NCI-H1105 treated with DMSO at 0.1 percent for 48 hours (cell line): Measurements from ENCODE around the gene KIF3A.

Experiments
- DNase-seq: peaks from one replicate; lab custom pipeline; 2025; lab: John Stamatoyannopoulos, UW

The KIF3A gene

DNA sequence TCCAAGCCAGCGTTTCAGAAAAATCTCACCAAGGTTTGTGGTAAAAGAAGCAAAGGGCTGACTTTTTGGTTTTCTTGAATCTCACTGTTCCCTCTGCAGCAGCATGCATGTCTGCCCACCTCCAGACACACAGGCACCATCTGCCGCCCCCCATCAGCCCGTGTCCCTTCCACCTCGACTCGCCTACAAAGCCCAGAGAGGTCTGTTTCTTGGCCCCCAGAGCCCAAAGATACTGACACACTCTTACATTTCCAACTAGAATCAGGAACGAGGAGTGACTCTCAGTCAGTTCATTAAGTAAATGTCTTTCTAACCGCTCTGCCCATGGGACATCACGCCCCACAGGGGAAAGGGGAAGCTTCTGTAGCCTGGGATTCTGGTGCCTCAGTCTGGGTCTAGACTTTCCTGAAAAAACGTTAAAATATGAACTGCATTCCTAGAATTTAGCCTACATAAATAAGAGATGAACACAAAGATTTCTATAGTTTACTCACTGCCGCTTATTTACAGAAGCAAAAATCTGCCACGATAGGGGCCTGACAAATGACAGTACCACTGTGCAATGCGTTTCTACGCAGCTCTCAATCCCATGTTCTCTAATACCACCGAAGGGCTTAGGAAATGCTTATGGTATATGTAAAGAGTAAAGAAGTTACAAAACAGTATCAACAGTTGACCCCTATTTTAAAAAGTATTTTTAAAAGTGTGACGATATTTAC lies 59.5 kb downstream of the KIF3A start:
- no peak for DNase-seq

DNA sequence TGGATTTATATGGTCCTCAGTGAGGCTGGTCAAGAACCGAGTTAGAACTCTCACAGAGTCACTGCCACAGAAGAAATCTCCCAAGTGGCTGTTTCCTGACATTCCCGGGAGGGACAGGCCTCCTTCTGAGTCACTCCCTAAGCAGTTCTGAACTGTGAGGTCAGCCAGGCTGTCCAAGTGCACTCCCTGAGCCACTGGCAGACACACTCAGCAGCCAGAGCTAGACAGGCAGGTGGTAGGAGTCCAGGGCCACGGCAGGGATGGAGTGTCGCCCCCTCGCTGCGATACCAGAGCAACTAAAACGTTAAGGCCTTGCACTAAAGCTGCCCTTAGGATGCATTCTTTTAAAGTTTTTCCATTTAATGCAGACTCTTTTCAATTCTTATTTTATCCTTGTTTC lies 60.2 kb downstream of the KIF3A start:
- DNase-seq = no peak

DNA sequence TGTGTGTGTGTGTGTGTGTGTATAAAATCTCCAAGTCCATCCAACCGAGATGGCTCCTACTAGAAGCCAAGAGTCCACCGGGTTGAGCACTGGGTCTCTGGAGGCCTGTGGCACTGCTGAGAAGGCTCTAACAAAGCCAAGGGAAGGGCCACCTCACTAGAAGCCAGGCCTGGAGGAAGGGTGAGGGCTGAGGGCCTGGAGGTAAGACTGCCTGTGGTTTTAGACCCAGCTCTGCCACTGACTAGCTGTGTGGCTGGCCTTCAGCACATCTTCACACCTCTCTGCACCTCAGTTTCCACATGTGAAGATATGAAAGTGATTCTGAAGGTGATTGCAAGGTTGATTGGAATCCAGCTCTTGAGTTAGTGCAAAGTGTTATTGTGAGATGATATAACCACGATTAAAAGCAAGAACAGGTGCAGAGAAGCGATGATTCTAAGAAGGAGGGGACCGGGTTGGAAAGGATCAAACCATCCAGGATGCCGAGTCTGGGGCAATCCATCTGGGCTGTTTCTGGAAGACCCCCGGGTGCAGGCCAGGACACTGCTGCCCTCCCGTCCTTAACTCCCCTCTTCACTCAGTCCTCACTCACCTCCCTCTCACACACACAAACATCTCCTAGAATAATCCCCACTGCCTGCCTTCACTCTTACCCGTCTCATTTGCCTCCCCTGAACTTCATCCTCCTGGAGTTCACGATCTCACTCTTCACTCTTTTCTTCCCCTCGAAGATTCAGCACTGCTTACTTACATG lies 61.2 kb downstream of the KIF3A start:
- DNase-seq = no peak

- no peak for DNase-seq
Measured at GRCh38 chr5:132674671-132675506, 62.5 kb downstream of the KIF3A start.

- no peak for DNase-seq
Measured at GRCh38 chr5:132673939-132674630, 63.3 kb downstream of the KIF3A start, which contains the start of gene IL4. IL4 (plus strand) TSS chr5:132673989; CDS start chr5:132674051, 62 bp downstream.

DNA sequence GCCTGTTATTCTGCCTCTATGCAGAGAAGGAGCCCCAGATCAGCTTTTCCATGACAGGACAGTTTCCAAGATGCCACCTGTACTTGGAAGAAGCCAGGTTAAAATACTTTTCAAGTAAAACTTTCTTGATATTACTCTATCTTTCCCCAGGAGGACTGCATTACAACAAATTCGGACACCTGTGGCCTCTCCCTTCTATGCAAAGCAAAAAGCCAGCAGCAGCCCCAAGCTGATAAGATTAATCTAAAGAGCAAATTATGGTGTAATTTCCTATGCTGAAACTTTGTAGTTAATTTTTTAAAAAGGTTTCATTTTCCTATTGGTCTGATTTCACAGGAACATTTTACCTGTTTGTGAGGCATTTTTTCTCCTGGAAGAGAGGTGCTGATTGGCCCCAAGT lies 63.9 kb downstream of the KIF3A start:
- DNase-seq = no peak

GRCh38 chr5:132671000-132671399 lies 66.3 kb downstream of the KIF3A start:
- no peak for DNase-seq

- DNase-seq = no peak
Measured at GRCh38 chr5:132669966-132670882, 67.1 kb downstream of the KIF3A start.

DNA sequence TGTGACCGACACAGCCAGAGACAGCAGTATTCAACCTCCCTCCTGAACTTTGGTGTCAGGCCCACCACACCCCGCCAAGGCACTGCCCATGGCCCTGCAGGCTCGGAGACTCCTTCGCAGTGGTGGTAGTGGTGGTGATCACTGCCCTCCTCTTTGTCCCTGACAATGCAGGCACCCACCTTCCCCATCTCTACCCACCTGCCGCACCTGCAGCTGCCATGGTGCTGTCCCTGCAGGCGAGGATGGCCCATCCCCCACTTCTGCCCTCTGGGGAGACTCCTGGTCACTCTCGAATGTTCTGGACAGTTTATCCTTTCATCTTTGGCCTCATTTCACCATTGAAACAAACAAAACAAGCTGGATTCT lies 67.9 kb downstream of the KIF3A start:
- DNase-seq = no peak

- DNase-seq = no peak
Measured at GRCh38 chr5:132668706-132669454, 68.5 kb downstream of the KIF3A start.

- DNase-seq = no peak
Measured at GRCh38 chr5:132667761-132668705, 69.3 kb downstream of the KIF3A start.

DNA sequence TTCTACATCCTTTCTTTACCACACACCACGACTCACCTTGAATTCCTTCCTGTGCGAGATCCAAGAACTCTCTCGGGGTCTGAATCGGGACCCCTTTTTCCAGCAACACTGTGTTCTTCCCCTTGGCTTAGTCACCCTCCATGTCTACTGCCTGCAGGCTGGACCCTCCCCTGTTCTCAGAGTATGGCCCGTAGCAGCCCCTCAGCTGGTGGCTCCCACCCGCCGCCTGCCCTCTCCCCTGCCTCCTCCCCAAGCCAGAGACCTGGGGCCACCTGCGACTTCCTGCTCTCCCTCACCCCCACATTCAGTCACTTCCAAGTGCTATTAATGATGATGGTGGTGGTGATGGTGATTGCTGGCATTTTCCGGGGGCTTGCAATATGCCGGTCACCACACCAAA lies 70.0 kb downstream of the KIF3A start:
- no peak for DNase-seq

- DNase-seq = no peak
Measured at GRCh38 chr5:132666310-132667123, 70.8 kb downstream of the KIF3A start.

DNA sequence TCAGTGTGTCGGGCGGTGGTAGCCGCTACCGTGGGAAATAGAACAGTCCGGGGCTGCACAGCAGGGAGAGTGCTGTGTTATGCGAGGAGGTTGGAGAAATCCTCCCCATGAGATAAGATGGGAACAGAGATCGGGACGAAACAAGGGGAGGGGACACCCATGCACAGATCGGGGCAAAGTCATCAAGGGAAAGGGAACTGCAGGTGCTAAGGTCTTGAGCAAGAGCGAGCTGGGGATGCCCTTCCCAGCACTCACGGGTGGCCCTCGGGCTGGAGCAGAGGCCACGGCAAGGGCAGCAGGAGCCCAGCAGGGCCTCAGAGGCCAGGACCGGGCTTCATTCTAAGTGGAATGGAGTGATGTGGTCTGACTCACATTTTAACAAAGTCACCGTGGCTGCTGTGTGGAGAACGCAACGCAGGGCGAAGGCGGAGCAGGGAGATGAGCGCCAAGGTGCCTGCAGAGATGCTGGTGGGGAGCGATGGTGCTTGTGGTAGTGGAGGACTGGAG lies 71.7 kb downstream of the KIF3A start:
- DNase-seq = no peak

- DNase-seq = no peak
Measured at GRCh38 chr5:132664696-132665209, 72.6 kb downstream of the KIF3A start.

GRCh38 chr5:132663771-132664695 lies 73.3 kb downstream of the KIF3A start:
- DNase-seq = no peak
